GM18868 (cell line): ENCODE results near the gene SOX3.

Experiments used
- ATAC-seq: cut with Tn5 transposase; IDR thresholded peaks from one replicate; pipeline ENCODE4 v1.9.1; 2021; ENCODE audit warnings: mild to moderate bottlenecking, moderate library complexity; ENCODE audit not compliant: unreplicated experiment

The SOX3 gene

GRCh38 chrX:140500441-140500840 lies 4.4 kb downstream of the SOX3 start:
- no peak for ATAC-seq

GRCh38 chrX:140495739-140496138 lies 9.1 kb downstream of the SOX3 start:
- ATAC-seq, result no peak

GRCh38 chrX:140492066-140492994 lies 12.5 kb downstream of the SOX3 start:
- no peak for ATAC-seq

- no peak for ATAC-seq
Measured at GRCh38 chrX:140480765-140481164, 24.1 kb downstream of the SOX3 start.

GRCh38 chrX:140477987-140478386 lies 26.9 kb downstream of the SOX3 start:
- ATAC-seq, result no peak

- no peak for ATAC-seq
Measured at GRCh38 chrX:140475025-140475424, 29.8 kb downstream of the SOX3 start.

GRCh38 chrX:140467211-140467610 lies 37.7 kb downstream of the SOX3 start:
- ATAC-seq, result no peak
